Measurements from ENCODE around the gene PLA2G15. TPM values are rescaled to one million over a fixed set of nuclear protein-coding genes. Genes with fewer than 3 reads are reported as not detected.

Gene PLA2G15
- total and polyA plus RNA-seq, 2 donors (not counting 1 experiment from before 2014, with no cell fraction given): 22.2 to 28.7 TPM

- H3K36me3 ChIP-seq (ENCODE audit: control insufficient read depth, insufficient read depth, low read length): no peaks in the 10 kb centered on the region
- peaks cover 9% of the 10 kb centered on the region for H3K4me1 ChIP-seq (ENCODE audit: control insufficient read depth, extremely low read depth, insufficient read depth, low read length)
- H3K79me2 ChIP-seq (ENCODE audit: control insufficient read depth, insufficient read depth, low read length): no peaks in the 10 kb centered on the region
- no peaks in the 10 kb centered on the region for H3K27me3 ChIP-seq (ENCODE audit: control insufficient read depth, insufficient read depth, low read length)
- H3K27ac ChIP-seq (ENCODE audit: insufficient read depth, low read length): peak overlapping the region; percentile 67
- H4K20me1 ChIP-seq (ENCODE audit: control insufficient read depth, extremely low read depth, insufficient read depth, low read length): no peaks in the 10 kb centered on the region
- H3K4me3 ChIP-seq (replicated peaks in 1 of 4; ENCODE audit: control extremely low read depth in 1 of 4, insufficient read depth in 1 of 4, low read depth in 3 of 4, low read length in 4 of 4): peak overlapping the region; percentile 33 to 64 (median 48)
- no peaks in the 10 kb centered on the region for H3K9me3 ChIP-seq (ENCODE audit: control insufficient read depth, insufficient read depth, low read depth, low read length)
- no peak for DNase-seq (ENCODE audit: low read depth in 2 of 2)
- H3K4me2 ChIP-seq (ENCODE audit: extremely low read depth, insufficient read depth, low read length): peak overlapping the region; percentile 84
- H2AFZ ChIP-seq (ENCODE audit: low read length): peak overlapping the region; percentile 64
- TF ChIP-seq CTCF (conservative IDR thresholded peaks at IDR 0.05 in 1 of 2, IDR thresholded peaks at IDR 0.05 in 1 of 2; ENCODE audit: low read depth in 1 of 2, low read length in 2 of 2) (no peak), EZH2 (IDR thresholded peaks at IDR 0.05; ENCODE audit: low read length, missing control alignments) (no peak)
- peak overlapping the region; percentile 51 for H3K9ac ChIP-seq (ENCODE audit: insufficient read depth, low read length)
Measured at GRCh38 chr16:68236826-68237242, 8.3 kb upstream of the PLA2G15 start.

- DNase-seq (ENCODE audit: low read depth in 2 of 2): peak; percentile 95 to 96
- Histone ChIP-seq H4K20me1 (ENCODE audit: control insufficient read depth, extremely low read depth, insufficient read depth, low read length) (no peaks in the 10 kb centered on the region), H2AFZ (ENCODE audit: low read length) (peak overlapping the region; percentile 95), H3K4me1 (ENCODE audit: control insufficient read depth, extremely low read depth, insufficient read depth, low read length) (peaks cover 9% of the 10 kb centered on the region), H3K4me2 (ENCODE audit: extremely low read depth, insufficient read depth, low read length) (peak overlapping the region; percentile 88), H3K36me3 (ENCODE audit: control insufficient read depth, insufficient read depth, low read length) (no peaks in the 10 kb centered on the region), H3K27ac (ENCODE audit: insufficient read depth, low read length) (peak overlapping the region; percentile 96), H3K9me3 (ENCODE audit: control insufficient read depth, insufficient read depth, low read depth, low read length) (no peaks in the 10 kb centered on the region), H3K9ac (ENCODE audit: insufficient read depth, low read length) (peak overlapping the region; percentile 73), H3K79me2 (ENCODE audit: control insufficient read depth, insufficient read depth, low read length) (no peaks in the 10 kb centered on the region), H3K4me3 (replicated peaks in 1 of 4; ENCODE audit: control extremely low read depth in 1 of 4, insufficient read depth in 1 of 4, low read depth in 3 of 4, low read length in 4 of 4) (peak overlapping the region; percentile 52 to 69 (median 61)), H3K27me3 (ENCODE audit: control insufficient read depth, insufficient read depth, low read length) (no peaks in the 10 kb centered on the region)
- TF ChIP-seq CTCF (conservative IDR thresholded peaks at IDR 0.05 in 1 of 2, IDR thresholded peaks at IDR 0.05 in 1 of 2; ENCODE audit: low read depth in 1 of 2, low read length in 2 of 2): no peak
- no peak for TF ChIP-seq EZH2 (IDR thresholded peaks at IDR 0.05; ENCODE audit: low read length, missing control alignments)
Measured at GRCh38 chr16:68237243-68238028, 7.7 kb upstream of the PLA2G15 start.

- Histone ChIP-seq H3K9ac (ENCODE audit: insufficient read depth, low read length) (peak overlapping the region; percentile 73), H3K4me3 (replicated peaks in 1 of 4; ENCODE audit: control extremely low read depth in 1 of 4, insufficient read depth in 1 of 4, low read depth in 3 of 4, low read length in 4 of 4) (peak overlapping the region; percentile 52 to 69 (median 61)), H3K36me3 (ENCODE audit: control insufficient read depth, insufficient read depth, low read length) (no peaks in the 10 kb centered on the region), H3K79me2 (ENCODE audit: control insufficient read depth, insufficient read depth, low read length) (no peaks in the 10 kb centered on the region), H3K4me1 (ENCODE audit: control insufficient read depth, extremely low read depth, insufficient read depth, low read length) (peaks cover 9% of the 10 kb centered on the region), H4K20me1 (ENCODE audit: control insufficient read depth, extremely low read depth, insufficient read depth, low read length) (no peaks in the 10 kb centered on the region), H2AFZ (ENCODE audit: low read length) (peak overlapping the region; percentile 95), H3K9me3 (ENCODE audit: control insufficient read depth, insufficient read depth, low read depth, low read length) (no peaks in the 10 kb centered on the region), H3K4me2 (ENCODE audit: extremely low read depth, insufficient read depth, low read length) (peak overlapping the region; percentile 88), H3K27me3 (ENCODE audit: control insufficient read depth, insufficient read depth, low read length) (no peaks in the 10 kb centered on the region), H3K27ac (ENCODE audit: insufficient read depth, low read length) (peak overlapping the region; percentile 96)
- TF ChIP-seq CTCF (conservative IDR thresholded peaks at IDR 0.05 in 1 of 2, IDR thresholded peaks at IDR 0.05 in 1 of 2; ENCODE audit: low read depth in 1 of 2, low read length in 2 of 2) (no peak), EZH2 (IDR thresholded peaks at IDR 0.05; ENCODE audit: low read length, missing control alignments) (no peak)
- DNase-seq (ENCODE audit: low read depth in 2 of 2): no peak
Measured at GRCh38 chr16:68238029-68238345, 7.2 kb upstream of the PLA2G15 start.

Data from fibroblast of lung (primary cell).